Osteoblast (primary cell): ENCODE measurements around the gene MAGI1. TPM values are rescaled to one million over a fixed set of nuclear protein-coding genes. Genes with fewer than 3 reads are reported as not detected.

Source experiments
- DNase-seq: peaks from one replicate; pipeline ENCODE4 v3.0.0; 2011; ENCODE audit warnings: low spot score, mixed read lengths; ENCODE audit not compliant: insufficient read length; ENCODE audit errors: missing footprints
- H2AFZ ChIP-seq: 2 replicates; pipeline ENCODE4 v1.6.0; 2011; ENCODE audit warnings: mild to moderate bottlenecking, low read length
- H3K27ac ChIP-seq: 2 replicates; pipeline ENCODE4 v1.5.1; 2011; ENCODE audit warnings: mild to moderate bottlenecking, low read depth, low read length, moderate library complexity
- H3K27me3 ChIP-seq: 2 replicates; pipeline ENCODE4 v1.6.0; 2012; ENCODE audit warnings: mild to moderate bottlenecking, control low read depth, inconsistent platforms, low read length, moderate library complexity; ENCODE audit not compliant: insufficient read depth
- H3K36me3 ChIP-seq: 2 replicates; pipeline ENCODE4 v1.5.1; 2011; ENCODE audit warnings: mild to moderate bottlenecking, low read length, control low read depth, moderate library complexity; ENCODE audit not compliant: insufficient read depth
- H3K4me1 ChIP-seq: 2 replicates; pipeline ENCODE4 v1.5.1; 2011; ENCODE audit warnings: mild to moderate bottlenecking, low read length, control low read depth, moderate library complexity; ENCODE audit not compliant: insufficient read depth
- H3K4me2 ChIP-seq: 2 replicates; pipeline ENCODE4 v1.6.0; 2011; ENCODE audit warnings: mild to moderate bottlenecking, low read length; ENCODE audit not compliant: insufficient read depth
- H3K4me3 ChIP-seq: fragments of 200-600 bp; sonication (generic); 3 replicates; pipeline ENCODE4 v1.5.1; 2012; ENCODE audit warnings: mild to moderate bottlenecking, low read length, inconsistent platforms; ENCODE audit not compliant: insufficient read depth
- H3K79me2 ChIP-seq: 2 replicates; pipeline ENCODE4 v1.6.0; 2012; ENCODE audit warnings: mild to moderate bottlenecking, low read length, control low read depth, inconsistent platforms; ENCODE audit not compliant: insufficient read depth
- H3K9me3 ChIP-seq: 2 replicates; pipeline ENCODE4 v1.5.1; 2011; ENCODE audit warnings: low read depth, low read length, control low read depth
- H4K20me1 ChIP-seq: 2 replicates; pipeline ENCODE4 v1.6.0; 2012; ENCODE audit warnings: mild to moderate bottlenecking, low read length, control low read depth; ENCODE audit not compliant: insufficient read depth
- total RNA-seq: library from RNA; depleted of rRNA; stranded (reverse); fragments of >200 nt; gene quantifications from 2 replicates; pipeline ENCODE4 v1.2.3, GENCODE V29; 2012
- TF ChIP-seq, protein P1 (sequence below): IDR thresholded peaks from 2 replicates; pipeline ENCODE4 v1.5.1; 2011; ENCODE audit warnings: mild to moderate bottlenecking, low read depth, low read length, moderate library complexity; ENCODE audit errors: extremely low read depth

Gene MAGI1
- total RNA-seq, 1 donor = 66.6 TPM

DNA sequence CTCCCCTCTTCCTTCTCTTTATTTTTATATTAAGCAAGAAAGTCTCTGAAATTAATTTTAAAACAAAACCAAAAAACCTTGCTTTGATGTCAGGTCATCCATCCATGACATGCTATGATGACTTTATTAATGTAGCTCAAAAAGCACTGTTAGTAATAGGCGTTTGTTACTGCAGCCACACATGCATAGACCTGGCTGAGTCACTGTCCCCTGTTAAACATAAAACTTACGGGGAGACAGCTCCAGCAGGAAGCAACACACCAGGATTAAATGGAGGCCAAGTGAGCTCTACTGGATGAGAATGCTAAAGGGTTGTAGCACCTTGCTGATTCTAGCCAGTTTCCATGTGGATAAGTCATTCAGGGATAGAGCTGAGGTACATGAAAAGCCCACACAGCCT lies 661.1 kb downstream of the MAGI1 start:
- H2AFZ ChIP-seq = no peak overlapping the region
- TF ChIP-seq, protein P1, sequence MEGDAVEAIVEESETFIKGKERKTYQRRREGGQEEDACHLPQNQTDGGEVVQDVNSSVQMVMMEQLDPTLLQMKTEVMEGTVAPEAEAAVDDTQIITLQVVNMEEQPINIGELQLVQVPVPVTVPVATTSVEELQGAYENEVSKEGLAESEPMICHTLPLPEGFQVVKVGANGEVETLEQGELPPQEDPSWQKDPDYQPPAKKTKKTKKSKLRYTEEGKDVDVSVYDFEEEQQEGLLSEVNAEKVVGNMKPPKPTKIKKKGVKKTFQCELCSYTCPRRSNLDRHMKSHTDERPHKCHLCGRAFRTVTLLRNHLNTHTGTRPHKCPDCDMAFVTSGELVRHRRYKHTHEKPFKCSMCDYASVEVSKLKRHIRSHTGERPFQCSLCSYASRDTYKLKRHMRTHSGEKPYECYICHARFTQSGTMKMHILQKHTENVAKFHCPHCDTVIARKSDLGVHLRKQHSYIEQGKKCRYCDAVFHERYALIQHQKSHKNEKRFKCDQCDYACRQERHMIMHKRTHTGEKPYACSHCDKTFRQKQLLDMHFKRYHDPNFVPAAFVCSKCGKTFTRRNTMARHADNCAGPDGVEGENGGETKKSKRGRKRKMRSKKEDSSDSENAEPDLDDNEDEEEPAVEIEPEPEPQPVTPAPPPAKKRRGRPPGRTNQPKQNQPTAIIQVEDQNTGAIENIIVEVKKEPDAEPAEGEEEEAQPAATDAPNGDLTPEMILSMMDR = no peak
- no peak overlapping the region for H3K4me2 ChIP-seq
- H3K4me3 ChIP-seq = no peak overlapping the region
- no peak overlapping the region for H3K27ac ChIP-seq
- no peak for DNase-seq
- no peaks in the 10 kb centered on the region for H4K20me1 ChIP-seq
- no peaks in the 10 kb centered on the region for H3K27me3 ChIP-seq
- H3K79me2 ChIP-seq = no peaks in the 10 kb centered on the region
- peaks cover 14% of the 10 kb centered on the region for H3K36me3 ChIP-seq
- H3K9me3 ChIP-seq = no peaks in the 10 kb centered on the region
- no peaks in the 10 kb centered on the region for H3K4me1 ChIP-seq

DNA sequence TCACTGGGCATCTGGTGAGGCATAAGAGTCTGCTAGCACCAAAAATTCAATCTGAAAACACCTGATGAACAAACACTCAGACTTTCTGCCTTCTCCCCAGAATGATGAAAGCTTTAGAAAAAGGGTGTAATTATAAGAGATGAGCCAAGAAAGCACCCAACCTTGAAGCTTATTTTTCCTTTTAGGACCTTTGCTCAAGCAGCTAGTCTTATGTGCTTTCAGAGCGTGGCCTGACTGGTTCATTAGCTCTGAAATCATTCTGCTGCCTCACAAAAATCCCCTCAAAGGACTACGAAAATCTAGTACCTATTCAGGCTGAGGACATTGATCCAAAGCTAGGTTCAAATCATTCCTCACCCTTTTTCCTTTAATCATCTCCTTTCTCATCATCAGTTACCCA lies 662.3 kb downstream of the MAGI1 start:
- DNase-seq = no peak
- Histone ChIP-seq H3K36me3 (peaks cover 9% of the 10 kb centered on the region), H3K4me1 (no peaks in the 10 kb centered on the region), H3K27ac (no peak overlapping the region), H3K79me2 (no peaks in the 10 kb centered on the region), H2AFZ (no peak overlapping the region), H3K4me2 (no peak overlapping the region), H3K4me3 (no peak overlapping the region), H4K20me1 (no peaks in the 10 kb centered on the region), H3K9me3 (no peaks in the 10 kb centered on the region), H3K27me3 (no peaks in the 10 kb centered on the region)
- TF ChIP-seq, protein P1 = no peak

DNA sequence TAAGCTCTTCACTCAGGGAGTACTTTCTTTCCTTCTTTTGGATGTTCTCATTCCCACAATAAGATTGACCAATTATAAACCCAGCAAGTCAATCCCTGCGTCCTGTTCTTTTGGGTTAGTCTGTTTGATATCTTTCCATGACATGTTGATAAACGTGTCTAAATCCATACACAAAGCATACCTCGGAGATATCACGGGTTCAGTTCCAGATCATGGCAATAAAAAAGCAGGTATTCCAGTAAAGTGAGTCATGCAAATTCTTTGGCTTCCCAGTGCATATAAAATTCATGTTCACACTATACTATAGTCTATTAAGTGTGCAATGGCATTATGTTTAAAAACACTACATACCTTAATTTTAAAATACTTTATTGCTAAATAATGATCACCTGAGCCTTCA lies 667.7 kb downstream of the MAGI1 start:
- no peaks in the 10 kb centered on the region for H3K36me3 ChIP-seq
- DNase-seq = no peak
- no peak overlapping the region for H3K4me2 ChIP-seq
- TF ChIP-seq, protein P1 = no peak
- H3K4me1 ChIP-seq = no peaks in the 10 kb centered on the region
- H3K4me3 ChIP-seq = no peak overlapping the region
- no peak overlapping the region for H2AFZ ChIP-seq
- no peaks in the 10 kb centered on the region for H3K27me3 ChIP-seq
- no peaks in the 10 kb centered on the region for H3K9me3 ChIP-seq
- no peak overlapping the region for H3K27ac ChIP-seq
- H3K79me2 ChIP-seq = no peaks in the 10 kb centered on the region
- no peaks in the 10 kb centered on the region for H4K20me1 ChIP-seq

DNA sequence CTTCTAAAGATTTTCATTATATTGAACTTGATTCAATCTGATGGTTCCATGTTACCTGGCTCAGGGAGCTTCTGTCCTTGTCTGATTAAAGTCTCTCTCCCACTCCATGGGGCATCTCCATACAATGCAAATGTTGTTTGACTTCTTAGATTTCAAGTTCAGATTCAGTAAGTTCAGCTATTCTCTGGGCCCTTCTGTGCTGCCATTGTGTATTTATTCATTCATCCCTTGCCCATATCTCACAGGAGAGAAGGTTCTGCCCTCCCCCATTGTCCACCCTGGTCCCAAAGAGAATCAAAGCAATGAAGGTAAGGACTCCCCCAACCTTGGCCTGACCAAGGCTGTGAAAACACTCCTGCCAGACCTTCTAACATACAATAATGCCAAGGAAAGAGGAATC lies 669.9 kb downstream of the MAGI1 start:
- Histone ChIP-seq H3K4me2 (no peak overlapping the region), H3K27ac (no peak overlapping the region), H3K4me3 (no peak overlapping the region), H3K27me3 (no peaks in the 10 kb centered on the region), H3K79me2 (no peaks in the 10 kb centered on the region), H4K20me1 (no peaks in the 10 kb centered on the region), H3K36me3 (peaks cover 7% of the 10 kb centered on the region), H3K9me3 (no peaks in the 10 kb centered on the region), H2AFZ (no peak overlapping the region), H3K4me1 (no peaks in the 10 kb centered on the region)
- TF ChIP-seq, protein P1 = no peak
- DNase-seq = no peak
